ENCODE data around the gene SYNE4. TPM values are rescaled to one million over a fixed set of nuclear protein-coding genes. Genes with fewer than 3 reads are reported as not detected.

Gene SYNE4
- total RNA-seq, 2 experiments from 2014 or later, result 1.2 to 1.4 TPM

DNA sequence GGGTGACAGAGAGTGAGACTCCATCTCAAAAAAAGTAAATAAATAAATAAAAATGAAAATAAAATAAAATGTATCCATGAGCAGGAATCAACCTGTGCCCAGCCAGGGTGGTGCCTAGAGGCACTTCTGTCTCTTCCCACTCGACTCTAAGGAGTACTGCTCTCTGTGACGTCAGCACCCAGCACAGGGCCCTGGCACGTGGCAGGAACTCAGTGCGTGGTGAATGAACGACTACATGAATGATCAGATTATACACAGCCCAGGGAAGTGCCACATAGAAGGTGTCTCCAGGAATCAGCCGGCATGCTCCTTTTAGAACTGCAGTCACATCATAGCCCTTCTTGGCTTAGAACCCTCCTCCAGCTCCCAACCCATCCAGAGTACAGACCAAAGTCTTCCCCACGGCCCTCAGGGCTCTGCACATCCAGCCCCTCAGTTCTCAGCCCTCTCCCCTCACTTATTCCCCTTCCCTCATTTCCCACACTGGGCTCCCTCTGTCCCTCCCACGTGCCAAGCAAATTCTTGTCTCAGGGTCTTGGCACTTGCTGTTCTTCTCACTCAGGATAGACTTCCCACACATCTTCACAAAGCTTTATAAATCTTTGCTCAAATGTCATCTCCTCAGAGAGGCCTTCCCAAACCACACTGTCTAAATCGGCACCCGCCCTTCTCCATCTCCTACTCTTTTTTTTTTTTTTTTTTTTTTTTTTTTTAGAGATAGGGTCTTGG lies 19.9 kb upstream of the SYNE4 start:
- ChIA-PET CTCF (no interaction called here), POLR2A (no interaction called here)

DNA sequence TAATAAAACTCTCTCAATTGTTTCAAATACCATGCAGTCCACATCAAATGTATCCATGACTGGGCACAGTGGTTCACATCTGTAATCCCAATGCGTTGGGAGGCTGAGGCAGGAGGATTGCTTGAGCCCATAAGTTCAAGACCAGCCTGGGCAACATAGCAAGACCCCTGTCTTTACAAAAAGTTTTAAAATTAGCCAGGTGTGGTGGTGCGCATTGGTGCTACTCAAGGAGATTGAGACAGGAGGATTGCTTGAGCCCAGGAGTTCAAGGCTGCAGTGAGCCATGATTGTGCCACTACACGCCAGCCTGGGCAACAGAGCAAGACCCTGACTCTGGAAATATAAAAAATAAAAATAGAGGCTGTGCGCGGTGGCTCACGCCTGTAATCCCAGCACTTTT lies 19.1 kb upstream of the SYNE4 start:
- ChIA-PET POLR2A (no interaction called here), CTCF (no interaction called here)

GRCh38 chr19:36026091-36026876 lies 17.7 kb upstream of the SYNE4 start:
- CTCF ChIA-PET, result no interaction called here
- POLR2A ChIA-PET, result no interaction called here

DNA sequence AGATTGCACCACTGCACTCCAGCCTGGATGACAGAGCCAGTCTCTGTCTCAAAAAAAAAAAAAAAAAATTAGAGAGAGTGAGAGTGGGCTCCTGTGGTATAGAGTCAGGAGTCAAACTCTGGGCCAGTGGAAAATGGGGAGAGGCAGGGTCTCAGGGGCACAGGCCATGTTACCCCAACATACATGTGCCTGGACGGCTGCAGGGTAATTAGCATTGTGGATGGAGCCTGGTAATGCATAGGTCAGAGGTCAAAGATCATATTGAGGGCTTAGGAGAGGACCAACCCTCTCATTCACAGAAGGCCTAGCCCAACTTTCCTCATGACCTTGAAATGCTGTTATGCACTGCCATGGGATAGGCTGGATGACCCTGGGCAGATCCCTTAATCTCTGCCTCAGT lies 16.9 kb upstream of the SYNE4 start:
- POLR2A ChIA-PET, result no interaction called here
- CTCF ChIA-PET, result no interaction called here

- POLR2A ChIA-PET, result no interaction called here
- CTCF ChIA-PET, result no interaction called here
These were observed 14.8 kb upstream of the SYNE4 start for GRCh38 chr19:36023432-36023831.

- ChIA-PET CTCF (no interaction called here), POLR2A (no interaction called here)
These were observed 10.6 kb upstream of the SYNE4 start for GRCh38 chr19:36019061-36019670.

- POLR2A ChIA-PET, result interaction anchor here (0.5 to 1.0 kb wide), 4 partner anchors 90 to 578 kb away, joined by 3 to 4 read pairs (median 3); partner anchors contain the start of genes TBCB, ZNF146 and ZNF565
- CTCF ChIA-PET, result interaction anchor here (0.6 to 2.1 kb wide), 2 partner anchors 40 to 131 kb away, joined by 3 to 5 read pairs; partner anchors contain the start of genes THAP8 and WDR62
These were observed 5.7 kb upstream of the SYNE4 start, which contains the start of gene ALKBH6 for GRCh38 chr19:36014012-36014924. ALKBH6 (minus strand) TSS chr19:36014213; CDS start chr19:36013397, 816 bp downstream.

DNA sequence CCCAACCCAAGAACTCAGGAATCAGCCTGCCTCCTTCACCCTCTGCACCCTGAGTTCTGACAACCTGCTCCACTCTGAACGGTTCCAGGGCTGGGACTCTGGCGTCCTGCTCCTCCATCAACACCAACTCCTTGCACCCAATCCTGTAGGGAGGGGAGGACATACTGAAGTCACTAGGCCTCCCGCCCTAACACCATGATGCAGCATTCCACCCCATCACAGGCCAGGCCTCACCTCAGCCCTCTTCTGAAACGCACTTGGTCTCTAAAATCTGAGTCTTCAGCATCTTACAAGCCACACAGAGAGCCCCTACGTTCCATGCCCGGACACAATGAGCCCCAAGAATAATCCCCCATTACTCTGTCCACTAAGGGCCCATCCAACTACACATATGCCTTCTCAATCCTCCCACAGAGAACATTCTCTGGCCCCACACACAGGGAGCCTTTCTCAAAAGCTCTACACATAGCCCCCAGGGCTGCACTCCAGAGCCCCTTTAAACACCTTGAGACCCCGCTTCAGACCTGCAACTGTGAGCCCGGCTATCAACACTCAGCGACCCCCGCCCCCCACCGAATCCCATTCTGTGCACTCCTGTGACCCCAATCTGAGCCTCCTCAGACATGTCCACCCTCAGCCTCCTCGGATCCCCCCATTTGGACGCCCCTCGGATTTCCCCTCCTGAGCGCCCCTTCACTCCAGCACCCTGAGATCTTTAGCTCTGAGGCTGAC lies 4.8 kb upstream of the SYNE4 start:
- ChIA-PET CTCF (interaction anchor here (0.6 to 2.1 kb wide), 2 partner anchors 41 to 130 kb away, joined by 3 to 5 read pairs; partner anchors contain the start of genes THAP8 and WDR62), POLR2A (interaction anchor here (0.5 to 1.0 kb wide), 2 partner anchors 201 to 579 kb away, joined by 3 to 4 read pairs; partner anchors contain the start of genes ZNF146 and ZNF565)

DNA sequence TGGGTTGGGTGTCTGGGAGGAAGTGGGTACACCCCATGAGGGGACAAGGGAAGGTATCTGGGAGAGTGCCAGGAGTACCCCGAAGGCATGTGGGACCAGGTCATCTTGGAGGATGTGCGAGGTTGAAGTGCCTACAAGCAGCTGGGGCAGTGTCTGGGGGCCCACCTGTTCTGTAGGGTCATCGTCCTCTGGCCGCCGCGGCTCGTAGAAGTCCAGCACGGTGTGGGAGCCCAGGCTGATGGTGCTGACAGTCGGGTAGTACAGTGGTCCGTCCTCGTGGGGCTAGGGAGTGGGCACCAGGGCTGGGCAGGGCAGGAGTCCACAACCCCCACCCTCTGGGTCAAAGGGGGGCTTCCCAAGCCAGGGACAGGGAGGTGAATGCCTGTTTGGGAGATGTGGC lies 1.8 kb upstream of the SYNE4 start:
- ChIA-PET CTCF (no interaction called here), POLR2A (no interaction called here)

DNA sequence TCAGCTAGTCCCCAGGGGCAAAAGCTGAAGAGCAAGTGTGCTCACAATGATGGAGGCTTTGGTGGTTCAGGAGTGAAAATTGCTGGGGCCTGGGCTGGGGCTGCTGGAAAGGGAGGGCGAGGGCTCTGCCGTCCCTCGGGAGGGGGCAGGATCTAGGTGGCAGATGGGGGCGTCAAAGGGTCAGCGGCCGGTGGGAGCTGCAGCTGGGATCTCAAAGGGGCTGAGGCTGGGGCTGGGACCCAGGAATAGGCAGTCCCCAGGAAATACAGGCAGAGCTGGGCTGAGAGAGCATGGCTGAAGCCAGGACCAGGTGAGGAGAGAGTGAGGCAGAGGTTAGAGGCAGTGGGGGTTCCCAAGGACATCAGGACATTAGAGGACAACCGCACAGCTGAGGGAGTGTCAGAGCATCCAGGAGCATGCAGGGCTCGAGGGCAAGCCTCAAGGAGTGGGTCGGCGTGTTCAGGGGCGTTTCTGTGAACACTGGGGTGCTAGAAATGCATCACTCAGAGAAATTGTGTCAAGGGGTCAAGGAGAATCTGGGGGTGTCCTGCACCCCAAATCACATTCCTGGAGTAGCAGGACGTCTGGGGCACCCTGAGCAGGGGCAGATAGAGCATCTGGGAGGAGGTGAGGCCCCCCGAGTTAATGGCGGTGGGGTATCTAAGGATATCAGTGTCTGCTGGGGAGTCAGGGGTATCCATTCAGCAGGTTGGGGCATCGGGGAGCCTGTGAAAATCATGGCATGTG lies 1.2 kb upstream of the SYNE4 start:
- POLR2A ChIA-PET, result interaction anchor here (1.7 kb wide), 1 partner anchor 14 kb away, joined by 6 read pairs; no protein-coding TSS in a partner anchor
- CTCF ChIA-PET, result no interaction called here

GRCh38 chr19:36009220-36009619 lies 607 bp upstream of the SYNE4 start:
- ChIA-PET CTCF (no interaction called here), POLR2A (interaction anchor here (1.7 kb wide), 1 partner anchor 14 kb away, joined by 6 read pairs; no protein-coding TSS in a partner anchor)

- POLR2A ChIA-PET, result no interaction called here
- CTCF ChIA-PET, result interaction anchor here (0.6 kb wide), 1 partner anchor 60 kb away, joined by 4 read pairs; no protein-coding TSS in a partner anchor
These were observed 1.7 kb downstream of the SYNE4 start for GRCh38 chr19:36006955-36007354.

- ChIA-PET CTCF (interaction anchor here (1.3 kb wide), 1 partner anchor 125 kb away, joined by 3 read pairs; no protein-coding TSS in a partner anchor), POLR2A (no interaction called here)
These were observed 5.3 kb downstream of the SYNE4 start for GRCh38 chr19:36003284-36003683.

DNA sequence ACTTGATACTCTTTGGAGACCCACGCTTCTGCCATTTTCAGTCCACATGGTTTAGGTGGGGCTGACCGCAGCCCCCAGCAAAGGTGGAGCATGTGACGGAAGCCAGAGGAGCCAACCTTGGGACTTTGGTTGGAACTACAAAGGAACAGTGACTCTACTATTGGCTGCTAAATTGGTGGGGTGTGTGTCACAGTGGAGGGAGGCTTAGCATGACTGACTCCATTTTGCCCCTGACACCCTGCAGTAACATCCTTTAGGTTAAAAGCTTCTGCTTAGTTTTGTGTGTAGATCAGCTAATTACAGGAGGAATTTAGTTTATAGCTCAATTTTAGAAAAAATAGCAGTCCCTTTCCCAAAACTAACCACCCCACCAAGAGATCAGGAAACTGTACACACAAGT lies 7.0 kb downstream of the SYNE4 start:
- ChIA-PET POLR2A (no interaction called here), CTCF (no interaction called here)

DNA sequence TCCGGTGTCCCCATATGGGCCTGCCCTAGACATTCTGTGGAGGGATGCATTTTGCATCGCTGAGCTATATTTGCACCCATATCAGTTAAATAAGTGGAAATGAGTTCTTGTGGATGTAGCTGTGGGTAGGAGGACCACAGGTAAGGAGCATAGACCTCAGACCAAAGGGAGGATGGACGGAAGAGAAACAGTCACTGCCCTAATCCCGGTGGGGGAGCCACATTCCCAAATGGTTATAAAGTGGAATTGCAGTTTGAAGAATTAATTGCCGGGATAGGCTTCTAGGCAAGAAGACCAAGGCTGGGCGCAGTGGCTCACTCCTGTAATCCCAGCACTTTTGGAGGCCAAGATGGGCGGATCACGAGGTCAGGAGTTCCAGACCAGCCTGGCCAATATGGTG lies 11.8 kb downstream of the SYNE4 start:
- POLR2A ChIA-PET, result no interaction called here
- CTCF ChIA-PET, result interaction anchor here (0.6 kb wide), 1 partner anchor 166 kb away, joined by 3 read pairs; no protein-coding TSS in a partner anchor

DNA sequence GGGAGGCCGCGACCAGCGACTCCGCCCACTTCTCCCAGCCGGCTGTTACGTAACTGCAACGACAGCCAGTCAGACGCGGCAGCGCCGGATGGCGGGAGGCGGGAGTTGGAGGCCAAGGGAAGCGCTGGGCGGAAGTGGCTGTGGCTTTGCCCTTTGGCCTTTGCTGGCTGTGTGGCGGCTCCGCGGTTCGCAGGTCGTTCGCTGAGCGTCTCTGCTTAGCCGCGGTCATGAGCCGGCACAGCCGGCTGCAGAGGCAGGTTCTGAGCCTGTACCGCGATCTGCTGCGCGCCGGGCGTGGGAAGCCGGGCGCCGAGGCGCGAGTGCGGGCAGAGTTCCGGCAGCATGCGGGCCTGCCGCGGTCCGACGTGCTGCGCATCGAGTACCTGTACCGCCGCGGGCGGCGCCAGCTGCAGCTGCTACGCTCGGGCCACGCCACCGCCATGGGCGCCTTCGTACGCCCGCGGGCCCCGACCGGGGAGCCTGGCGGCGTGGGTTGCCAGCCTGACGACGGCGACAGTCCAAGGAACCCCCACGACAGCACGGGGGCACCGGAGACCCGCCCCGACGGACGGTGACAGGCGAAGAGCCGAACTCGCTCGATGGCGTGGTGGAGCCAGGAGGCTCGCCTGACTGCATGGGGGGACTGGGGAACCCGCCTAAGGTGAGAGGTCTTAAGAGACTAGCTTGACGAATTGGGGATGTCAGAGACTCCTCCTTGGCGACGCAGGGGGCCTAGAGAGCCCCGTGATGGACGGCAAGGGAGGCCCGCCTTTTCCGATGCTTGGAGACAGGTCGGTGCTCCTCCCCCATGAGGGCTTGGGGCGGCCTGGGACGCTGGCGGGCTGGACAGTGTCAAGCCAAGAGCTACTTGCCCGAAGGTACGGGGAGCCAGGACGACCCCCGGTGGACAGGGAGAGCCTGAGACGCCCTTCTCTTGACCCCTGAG lies 13.3 kb downstream of the SYNE4 start, which contains the start of gene SDHAF1:
TSS of gene SDHAF1 (plus strand) at position 141 of the 946 bp plus-strand sequence. CDS start at position 228, 87 bp downstream.
- ChIA-PET CTCF (interaction anchor here (1.0 kb wide), 1 partner anchor 37 kb away, joined by 3 read pairs; no protein-coding TSS in a partner anchor), POLR2A (interaction anchor here (1.2 kb wide), 1 partner anchor 14 kb away, joined by 6 read pairs; the partner anchor contains the start of gene SYNE4)
